MM.1S (cell line): ENCODE measurements around the gene MEIOC.
"Not testable (repeated sequence)": the region's sequence is repeated elsewhere in the genome, so short reads cannot be mapped to it uniquely, and the experiment has no call there.

Source experiments
- EZH2phosphoT487 ChIP-seq: fragments of 300-600 bp; sonication (generic); IDR thresholded peaks from 2 replicates; pipeline ENCODE4 v1.6.1; 2018; ENCODE audit warnings: antibody characterized with exemption, low read length
- TF ChIP-seq, protein P1 (sequence below): fragments of 300-600 bp; sonication (generic); IDR thresholded peaks from 2 replicates; pipeline ENCODE4 v1.5.1; 2016; ENCODE audit warnings: antibody characterized with exemption, low read length, mixed read lengths

DNA sequence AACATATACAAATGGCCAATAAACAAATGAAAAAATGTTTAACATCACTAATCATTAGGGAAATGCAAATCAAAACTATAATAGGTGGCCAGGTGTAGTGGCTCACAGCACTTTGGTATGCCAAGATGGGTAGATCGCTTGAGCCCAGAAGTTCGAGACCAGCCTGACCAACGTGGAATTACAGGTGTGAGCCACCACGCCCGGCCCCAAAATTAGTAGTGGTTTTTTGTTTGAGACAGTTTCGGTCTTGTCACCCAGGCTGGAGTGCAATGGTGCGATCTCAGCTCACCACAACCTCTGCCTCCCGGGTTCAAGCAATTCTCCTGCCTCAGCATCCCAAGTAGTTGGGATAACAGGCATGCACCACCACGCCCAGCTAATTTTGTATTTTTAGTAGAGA, 37.6 kb upstream of the MEIOC start:
- TF ChIP-seq, protein P1, sequence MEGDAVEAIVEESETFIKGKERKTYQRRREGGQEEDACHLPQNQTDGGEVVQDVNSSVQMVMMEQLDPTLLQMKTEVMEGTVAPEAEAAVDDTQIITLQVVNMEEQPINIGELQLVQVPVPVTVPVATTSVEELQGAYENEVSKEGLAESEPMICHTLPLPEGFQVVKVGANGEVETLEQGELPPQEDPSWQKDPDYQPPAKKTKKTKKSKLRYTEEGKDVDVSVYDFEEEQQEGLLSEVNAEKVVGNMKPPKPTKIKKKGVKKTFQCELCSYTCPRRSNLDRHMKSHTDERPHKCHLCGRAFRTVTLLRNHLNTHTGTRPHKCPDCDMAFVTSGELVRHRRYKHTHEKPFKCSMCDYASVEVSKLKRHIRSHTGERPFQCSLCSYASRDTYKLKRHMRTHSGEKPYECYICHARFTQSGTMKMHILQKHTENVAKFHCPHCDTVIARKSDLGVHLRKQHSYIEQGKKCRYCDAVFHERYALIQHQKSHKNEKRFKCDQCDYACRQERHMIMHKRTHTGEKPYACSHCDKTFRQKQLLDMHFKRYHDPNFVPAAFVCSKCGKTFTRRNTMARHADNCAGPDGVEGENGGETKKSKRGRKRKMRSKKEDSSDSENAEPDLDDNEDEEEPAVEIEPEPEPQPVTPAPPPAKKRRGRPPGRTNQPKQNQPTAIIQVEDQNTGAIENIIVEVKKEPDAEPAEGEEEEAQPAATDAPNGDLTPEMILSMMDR: not testable (repeated sequence)
- TF ChIP-seq EZH2phosphoT487: not testable (repeated sequence)
